ENCODE measurements around the gene TMEM161B. TPM values are rescaled to one million over a fixed set of nuclear protein-coding genes. Genes with fewer than 3 reads are reported as not detected.

TMEM161B gene
- total RNA-seq (10 to 100 TPM; 24.4 to 28.9 (median 28.2) TPM), total RNA-seq (29.3 to 74.0 (median 48.9) reads per million in 29 experiments)
- 41.5 TPM for total RNA-seq (2013)

- Mint-ChIP-seq H3K36me3 (peaks cover 50% of the 10 kb centered on the region), H3K27ac (peak within 1 kb of the TSS; percentile 98 to 99), H3K27me3 (no peaks in the 10 kb centered on the region), H3K4me1 (peaks cover 55 to 77% (median 74%) of the 10 kb centered on the region in 3 donors), H3K9me3 (peaks cover 0 to 3% (median 0%) of the 10 kb centered on the region in 3 donors), H3K4me3 (peak within 1 kb of the TSS; percentile 100)
- Histone ChIP-seq H3K36me3 (ENCODE audit: control insufficient read depth in 2 of 2, extremely low read depth in 1 of 2, insufficient read depth in 1 of 2, low read length in 1 of 2) (peaks cover 0 to 9% of the 10 kb centered on the region in 2 donors), H3K27me3 (replicated peaks in 1 of 2; ENCODE audit: control insufficient read depth in 2 of 2, extremely low read depth in 1 of 2, insufficient read depth in 2 of 2, low read length in 1 of 2) (no peaks in the 10 kb centered on the region), H3K4me3 (ENCODE audit: control insufficient read depth in 1 of 2, extremely low read depth in 1 of 2, low read length in 1 of 2) (peak within 1 kb of the TSS; percentile 99), H3K9me3 (no peaks in the 10 kb centered on the region), H3K4me1 (ENCODE audit: control insufficient read depth in 1 of 2, extremely low read depth in 1 of 2, insufficient read depth in 2 of 2, low read length in 2 of 2) (peaks cover 22 to 25% of the 10 kb centered on the region in 2 experiments), H3K27ac (ENCODE audit: low read length) (peak within 1 kb of the TSS; percentile 97)
- CTCF ChIA-PET: no interaction called here
- DNase-seq (peak; percentile 81 to 99 (median 97)), ATAC-seq (replicated peaks in 1 of 4) (peak; percentile 96 to 100 (median 99))
- POLR2A ChIA-PET: no interaction called here
- 0% methylated on average over 22 of the region's 46 CpGs for WGBS (ENCODE audit: insufficient coverage)
Measured at GRCh38 chr5:88268385-88269184, at the start of gene TMEM161B. Gene TMEM161B, minus strand, starts transcription at chr5:88268845. Its CDS starts 122 bp downstream, at chr5:88268723.

GRCh38 chr5:88304356-88304755 lies 35.7 kb upstream of the TMEM161B start:
- H3K9me3 ChIP-seq: no peaks in the 10 kb centered on the region
- Mint-ChIP-seq H3K27ac (no peak overlapping the region), H3K4me3 (no peak overlapping the region), H3K9me3 (peaks cover 14 to 25% (median 23%) of the 10 kb centered on the region in 3 donors), H3K36me3 (peaks cover 4% of the 10 kb centered on the region), H3K27me3 (peaks cover 0 to 7% of the 10 kb centered on the region in 2 donors), H3K4me1 (no peaks in the 10 kb centered on the region)
- DNase-seq: no peak
- no peaks in the 10 kb centered on the region for H3K36me3 ChIP-seq (ENCODE audit: control insufficient read depth in 2 of 2, extremely low read depth in 1 of 2, insufficient read depth in 1 of 2, low read length in 1 of 2)
- H3K27me3 ChIP-seq (replicated peaks in 1 of 2; ENCODE audit: control insufficient read depth in 2 of 2, extremely low read depth in 1 of 2, insufficient read depth in 2 of 2, low read length in 1 of 2): no peaks in the 10 kb centered on the region
- ChIA-PET POLR2A (no interaction called here), CTCF (no interaction called here)
- no peak overlapping the region for H3K4me3 ChIP-seq (ENCODE audit: control insufficient read depth in 1 of 2, extremely low read depth in 1 of 2, low read length in 1 of 2)
- H3K4me1 ChIP-seq (ENCODE audit: control insufficient read depth in 1 of 2, extremely low read depth in 1 of 2, insufficient read depth in 2 of 2, low read length in 2 of 2): no peaks in the 10 kb centered on the region
- no peak overlapping the region for H3K27ac ChIP-seq (ENCODE audit: low read length)
- 45% methylated on average over 1 of the region's 2 CpGs for WGBS (ENCODE audit: insufficient coverage)
- no peak for ATAC-seq (replicated peaks in 1 of 4)

- Mint-ChIP-seq H3K4me1 (no peaks in the 10 kb centered on the region), H3K27me3 (peaks cover 0 to 4% of the 10 kb centered on the region in 2 donors), H3K9me3 (peaks cover 2 to 6% (median 4%) of the 10 kb centered on the region in 3 donors), H3K27ac (no peak overlapping the region), H3K36me3 (peaks cover 7% of the 10 kb centered on the region), H3K4me3 (no peak overlapping the region)
- no peaks in the 10 kb centered on the region for H3K4me1 ChIP-seq (ENCODE audit: control insufficient read depth in 1 of 2, extremely low read depth in 1 of 2, insufficient read depth in 2 of 2, low read length in 2 of 2)
- DNase-seq (no peak), ATAC-seq (replicated peaks in 1 of 4) (no peak)
- H3K27me3 ChIP-seq (replicated peaks in 1 of 2; ENCODE audit: control insufficient read depth in 2 of 2, extremely low read depth in 1 of 2, insufficient read depth in 2 of 2, low read length in 1 of 2): no peaks in the 10 kb centered on the region
- no peak overlapping the region for H3K4me3 ChIP-seq (ENCODE audit: control insufficient read depth in 1 of 2, extremely low read depth in 1 of 2, low read length in 1 of 2)
- H3K27ac ChIP-seq (ENCODE audit: low read length): no peak overlapping the region
- no peaks in the 10 kb centered on the region for H3K9me3 ChIP-seq
- ChIA-PET POLR2A (no interaction called here), CTCF (no interaction called here)
- no peaks in the 10 kb centered on the region for H3K36me3 ChIP-seq (ENCODE audit: control insufficient read depth in 2 of 2, extremely low read depth in 1 of 2, insufficient read depth in 1 of 2, low read length in 1 of 2)
Measured at GRCh38 chr5:88298425-88298824, 29.8 kb upstream of the TMEM161B start.

- no peak for DNase-seq
- no peak for ATAC-seq (replicated peaks in 1 of 4)
- Histone ChIP-seq H3K4me1 (ENCODE audit: control insufficient read depth in 1 of 2, extremely low read depth in 1 of 2, insufficient read depth in 2 of 2, low read length in 2 of 2) (no peaks in the 10 kb centered on the region), H3K9me3 (no peaks in the 10 kb centered on the region), H3K27ac (ENCODE audit: low read length) (no peak overlapping the region), H3K27me3 (replicated peaks in 1 of 2; ENCODE audit: control insufficient read depth in 2 of 2, extremely low read depth in 1 of 2, insufficient read depth in 2 of 2, low read length in 1 of 2) (no peaks in the 10 kb centered on the region), H3K36me3 (ENCODE audit: control insufficient read depth in 2 of 2, extremely low read depth in 1 of 2, insufficient read depth in 1 of 2, low read length in 1 of 2) (peaks cover 0 to 6% of the 10 kb centered on the region in 2 donors), H3K4me3 (ENCODE audit: control insufficient read depth in 1 of 2, extremely low read depth in 1 of 2, low read length in 1 of 2) (no peak overlapping the region)
- ChIA-PET CTCF (no interaction called here), POLR2A (no interaction called here)
- Mint-ChIP-seq H3K27me3 (no peaks in the 10 kb centered on the region), H3K4me3 (no peak overlapping the region), H3K36me3 (peaks cover 43% of the 10 kb centered on the region), H3K4me1 (no peaks in the 10 kb centered on the region), H3K9me3 (peaks cover 0 to 4% (median 0%) of the 10 kb centered on the region in 3 donors), H3K27ac (no peak overlapping the region)
- 100% methylated on average over 2 of the region's 3 CpGs for WGBS (ENCODE audit: insufficient coverage)
Measured at GRCh38 chr5:88290801-88291200, 22.2 kb upstream of the TMEM161B start.

GRCh38 chr5:88288528-88289197 lies 20.0 kb upstream of the TMEM161B start:
- H3K27me3 Mint-ChIP-seq: no peaks in the 10 kb centered on the region
- POLR2A ChIA-PET: no interaction called here
- no peaks in the 10 kb centered on the region for H3K9me3 Mint-ChIP-seq
- ATAC-seq (replicated peaks in 1 of 4) (no peak), DNase-seq (no peak)
- no peaks in the 10 kb centered on the region for H3K4me1 Mint-ChIP-seq
- WGBS (ENCODE audit: insufficient coverage): no CpG with 5 or more reads among the region's 5 CpGs
- Histone ChIP-seq H3K36me3 (ENCODE audit: control insufficient read depth in 2 of 2, extremely low read depth in 1 of 2, insufficient read depth in 1 of 2, low read length in 1 of 2) (peaks cover 0 to 6% of the 10 kb centered on the region in 2 donors), H3K4me3 (ENCODE audit: control insufficient read depth in 1 of 2, extremely low read depth in 1 of 2, low read length in 1 of 2) (no peak overlapping the region), H3K27me3 (replicated peaks in 1 of 2; ENCODE audit: control insufficient read depth in 2 of 2, extremely low read depth in 1 of 2, insufficient read depth in 2 of 2, low read length in 1 of 2) (no peaks in the 10 kb centered on the region), H3K4me1 (ENCODE audit: control insufficient read depth in 1 of 2, extremely low read depth in 1 of 2, insufficient read depth in 2 of 2, low read length in 2 of 2) (no peaks in the 10 kb centered on the region), H3K27ac (ENCODE audit: low read length) (no peak overlapping the region), H3K9me3 (no peaks in the 10 kb centered on the region)
- H3K4me3 Mint-ChIP-seq: no peak overlapping the region
- CTCF ChIA-PET: no interaction called here
- H3K27ac Mint-ChIP-seq: no peak overlapping the region
- peaks cover 42% of the 10 kb centered on the region for H3K36me3 Mint-ChIP-seq

- H3K36me3 Mint-ChIP-seq: peaks cover 46% of the 10 kb centered on the region
- no peaks in the 10 kb centered on the region for H3K27me3 Mint-ChIP-seq
- no peak overlapping the region for H3K4me3 ChIP-seq (ENCODE audit: control insufficient read depth in 1 of 2, extremely low read depth in 1 of 2, low read length in 1 of 2)
- POLR2A ChIA-PET: no interaction called here
- no peak overlapping the region for H3K27ac ChIP-seq (ENCODE audit: low read length)
- H3K27me3 ChIP-seq (replicated peaks in 1 of 2; ENCODE audit: control insufficient read depth in 2 of 2, extremely low read depth in 1 of 2, insufficient read depth in 2 of 2, low read length in 1 of 2): no peaks in the 10 kb centered on the region
- DNase-seq: no peak
- no peak overlapping the region for H3K27ac Mint-ChIP-seq
- H3K4me1 Mint-ChIP-seq: no peaks in the 10 kb centered on the region
- peaks cover 0 to 6% of the 10 kb centered on the region in 2 donors for H3K36me3 ChIP-seq (ENCODE audit: control insufficient read depth in 2 of 2, extremely low read depth in 1 of 2, insufficient read depth in 1 of 2, low read length in 1 of 2)
- H3K9me3 Mint-ChIP-seq: no peaks in the 10 kb centered on the region
- no peaks in the 10 kb centered on the region for H3K4me1 ChIP-seq (ENCODE audit: control insufficient read depth in 1 of 2, extremely low read depth in 1 of 2, insufficient read depth in 2 of 2, low read length in 2 of 2)
- no peaks in the 10 kb centered on the region for H3K9me3 ChIP-seq
- no CpG with 5 or more reads among the region's 4 CpGs for WGBS (ENCODE audit: insufficient coverage)
- no peak for ATAC-seq (replicated peaks in 1 of 4)
- CTCF ChIA-PET: no interaction called here
- no peak overlapping the region for H3K4me3 Mint-ChIP-seq
Measured at GRCh38 chr5:88287846-88288527, 19.3 kb upstream of the TMEM161B start.
